HG02885 (cell line): Measurements from ENCODE around the gene SNCAIP.
"Not testable (repeated sequence)": the region's sequence is repeated elsewhere in the genome, so short reads cannot be mapped to it uniquely, and the experiment has no call there.

Experiments
- ATAC-seq: cut with Tn5 transposase; IDR thresholded peaks from one replicate; pipeline ENCODE4 v1.9.1; 2021; ENCODE audit warnings: mild to moderate bottlenecking; ENCODE audit not compliant: unreplicated experiment, poor library complexity

The SNCAIP gene

DNA sequence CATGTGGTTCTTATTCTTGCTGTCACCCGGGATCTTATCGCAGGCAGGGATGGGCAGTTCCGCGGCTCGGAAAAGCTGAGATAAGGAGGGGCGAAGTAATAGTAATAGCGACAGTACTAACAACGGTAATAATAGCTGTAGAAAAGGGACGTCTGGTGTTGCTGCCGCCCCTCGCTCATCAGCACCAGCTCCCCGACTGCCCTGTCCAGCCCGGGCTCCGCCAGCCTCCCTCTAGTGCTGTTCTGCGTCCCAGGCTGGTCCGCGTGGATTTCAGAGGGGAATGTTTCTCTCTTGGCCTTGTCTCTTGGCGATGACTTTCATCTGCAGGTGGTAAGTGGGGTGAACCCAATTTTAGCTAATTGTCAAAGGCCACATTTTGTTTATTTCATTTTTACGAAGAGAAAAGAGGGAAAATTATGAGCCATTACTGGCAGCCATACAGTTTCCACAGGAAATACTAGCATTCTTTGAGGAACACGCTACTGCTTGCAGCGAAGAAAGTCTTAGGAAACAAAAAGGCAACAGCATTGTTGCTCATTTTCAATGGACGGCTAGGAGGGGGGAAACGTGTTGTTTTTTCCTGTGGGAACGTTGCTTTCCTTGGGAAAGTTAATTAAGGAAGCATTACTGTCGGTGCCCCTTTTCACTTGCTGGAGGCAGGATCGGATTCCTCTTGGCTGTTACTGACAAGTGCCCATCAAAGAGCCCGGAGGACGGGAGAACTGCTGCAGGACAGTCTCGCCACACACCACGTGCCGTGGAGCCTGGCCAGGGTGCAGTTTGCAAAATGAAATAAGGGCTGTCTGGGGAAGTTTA, 762 bp downstream of the SNCAIP start:
- ATAC-seq, result peak; percentile 15

DNA sequence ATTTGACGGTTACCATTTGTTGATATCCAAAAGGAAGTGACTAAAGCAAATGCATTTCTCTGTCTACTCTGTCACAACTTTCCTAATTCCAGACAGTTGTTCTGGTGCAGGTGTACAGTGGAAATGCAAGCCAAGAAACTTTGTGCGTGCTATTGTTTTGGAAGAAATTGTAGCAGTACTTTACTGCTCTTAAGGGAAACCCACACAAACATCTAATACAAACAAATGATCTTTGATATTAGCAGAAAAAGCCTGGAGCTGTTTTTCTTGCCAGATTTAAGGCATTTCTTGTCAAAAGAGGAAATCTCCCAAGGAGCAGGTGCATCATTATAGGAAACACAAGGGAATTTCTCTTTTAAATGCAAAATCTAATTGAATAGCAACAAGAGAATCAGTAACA, 2.0 kb downstream of the SNCAIP start:
- no peak for ATAC-seq

DNA sequence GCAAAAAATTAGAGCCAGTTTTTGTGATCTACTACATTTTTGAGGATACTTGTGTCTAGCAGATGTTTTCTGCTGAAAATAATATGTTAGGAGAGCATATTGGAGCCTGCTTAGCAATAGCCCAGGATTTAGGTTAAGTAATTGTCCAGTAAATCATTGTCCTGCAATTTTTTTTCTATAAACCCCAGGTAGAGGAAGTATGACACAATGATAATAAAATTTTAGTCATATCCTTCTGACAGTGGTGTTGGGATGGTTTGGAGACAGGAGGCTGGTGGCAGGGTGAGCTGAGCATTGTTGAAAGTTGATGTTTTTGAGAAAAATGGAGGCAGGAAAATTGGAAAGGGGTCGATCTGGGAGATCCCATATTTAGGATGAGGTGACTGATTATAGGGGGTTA, 3.5 kb downstream of the SNCAIP start:
- ATAC-seq, result no peak

DNA sequence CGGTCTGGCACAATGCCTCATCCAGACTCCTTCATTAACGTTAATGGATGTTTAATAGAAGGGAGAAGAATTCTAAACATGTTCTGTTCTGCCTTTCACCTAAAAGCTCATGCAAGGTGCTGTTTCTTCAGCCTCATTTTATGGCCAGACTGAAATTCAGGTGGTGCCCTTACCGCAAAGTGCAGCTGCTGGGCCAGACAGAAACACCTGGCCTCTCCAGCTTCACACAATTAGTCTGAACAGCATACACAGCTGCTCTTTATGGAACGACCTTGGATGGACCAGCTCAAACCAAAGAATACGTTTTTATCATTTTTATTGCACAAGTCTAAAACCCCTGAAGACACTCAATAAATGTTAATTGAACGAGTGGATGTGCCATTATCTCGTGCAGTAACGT, 4.6 kb downstream of the SNCAIP start:
- ATAC-seq, result no peak

DNA sequence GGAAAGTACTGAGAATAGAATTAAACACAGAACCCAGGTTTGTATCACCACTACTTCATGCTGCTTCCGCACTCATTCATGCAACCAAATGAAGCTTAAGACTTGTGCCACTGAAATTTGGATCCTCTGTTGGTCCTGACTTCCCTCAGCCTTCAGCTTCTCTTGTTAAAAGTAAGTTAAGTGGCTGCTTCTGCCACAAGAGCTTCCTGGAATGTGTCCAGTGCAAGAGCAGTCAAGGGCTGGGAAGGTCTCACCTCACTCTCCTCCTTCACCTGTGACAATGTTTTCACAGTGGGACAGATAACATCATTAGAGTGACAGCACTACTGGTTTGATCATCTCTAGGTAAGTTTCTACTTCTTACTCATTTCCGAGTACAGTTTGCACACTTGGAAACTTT, 7.9 kb downstream of the SNCAIP start:
- no peak for ATAC-seq

DNA sequence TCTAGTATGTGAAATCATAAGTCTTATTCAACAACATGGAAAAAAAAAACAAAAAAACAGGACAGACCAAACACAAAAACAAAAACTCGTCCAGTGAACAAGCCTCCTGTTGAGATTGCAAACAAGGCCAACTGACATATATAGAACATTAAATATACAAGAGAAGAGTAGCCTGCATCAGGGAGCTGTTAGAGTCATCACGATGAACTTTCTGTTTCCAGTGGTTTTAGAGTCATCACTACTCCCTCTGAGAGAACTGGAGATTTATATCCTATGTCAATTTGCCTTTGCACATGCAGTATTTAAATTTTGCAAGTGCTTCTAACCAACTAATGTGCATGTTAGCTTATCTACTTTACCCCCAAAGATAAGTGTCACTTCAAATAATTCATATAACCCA, 9.9 kb downstream of the SNCAIP start:
- no peak for ATAC-seq

DNA sequence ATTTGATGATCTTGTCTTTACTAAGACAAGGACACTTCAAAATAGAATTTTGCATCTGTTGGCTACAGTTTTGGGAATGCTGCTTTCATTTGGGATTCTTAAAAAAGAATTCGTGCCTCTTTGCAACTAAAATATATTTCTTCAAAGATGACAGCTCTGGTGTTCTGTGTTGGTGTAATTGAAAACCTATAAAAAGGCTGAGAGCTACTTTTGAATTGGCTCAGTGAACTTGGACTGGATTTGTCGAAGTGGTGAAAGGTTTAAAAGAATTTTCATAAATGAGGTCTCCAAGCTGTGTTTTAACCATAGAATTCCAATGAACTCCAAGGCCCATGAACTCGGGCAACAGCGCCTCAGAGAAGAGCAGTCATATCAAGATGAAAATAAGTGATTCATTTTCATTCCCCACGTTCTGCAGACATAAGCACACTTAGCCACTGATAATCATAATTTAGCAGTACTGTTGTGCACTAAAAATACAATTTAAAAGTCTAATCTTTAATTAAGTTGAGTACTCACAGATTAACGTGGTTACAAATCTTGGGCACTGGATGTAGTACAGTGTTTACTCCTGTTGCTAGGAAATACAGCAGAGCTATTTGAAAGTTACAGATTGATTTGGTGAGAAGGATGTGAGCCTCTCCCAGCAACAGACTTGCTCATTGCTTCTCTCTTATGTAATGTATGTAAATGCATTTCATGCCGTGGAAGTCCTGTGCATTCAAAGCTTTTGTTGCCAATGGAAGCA, 10.9 kb downstream of the SNCAIP start:
- ATAC-seq, result no peak

DNA sequence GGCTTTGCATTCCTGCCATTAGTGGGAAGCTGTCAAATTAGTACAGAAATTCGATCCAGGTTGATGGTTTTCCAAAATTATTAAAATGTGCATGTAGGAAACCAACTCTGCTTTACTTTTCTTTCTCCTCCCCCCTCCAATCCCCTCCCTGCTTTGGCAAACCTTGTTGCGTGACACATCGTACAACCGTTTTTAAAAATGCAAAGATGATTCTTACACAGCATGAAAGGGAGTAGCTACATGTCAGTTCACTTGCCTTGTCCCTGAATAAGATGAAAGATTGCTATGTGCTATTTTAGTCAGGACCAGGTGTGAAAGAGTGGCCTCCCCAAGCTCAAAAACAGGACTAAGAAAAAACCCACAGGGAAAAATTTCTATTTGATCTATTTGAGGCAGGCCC, 11.7 kb downstream of the SNCAIP start:
- ATAC-seq, result no peak

DNA sequence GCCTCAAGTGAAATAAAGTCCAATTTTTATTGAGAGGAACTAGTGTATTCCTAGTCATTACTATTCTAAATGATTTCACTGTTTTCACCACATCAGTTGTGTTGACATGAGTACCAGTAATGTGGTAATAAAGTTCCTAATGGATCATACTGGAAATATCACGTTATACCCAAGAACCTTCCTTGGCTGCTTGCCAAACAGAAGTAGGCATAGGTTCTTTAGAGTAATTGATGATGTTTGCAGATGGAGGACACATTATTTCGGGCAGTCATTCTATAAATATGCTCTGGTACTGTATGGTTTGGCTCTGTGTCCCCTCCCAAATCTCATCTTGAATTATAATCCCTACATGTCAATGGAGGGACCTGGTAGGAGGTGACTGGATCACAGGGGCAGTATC, 15.1 kb downstream of the SNCAIP start:
- no peak for ATAC-seq

DNA sequence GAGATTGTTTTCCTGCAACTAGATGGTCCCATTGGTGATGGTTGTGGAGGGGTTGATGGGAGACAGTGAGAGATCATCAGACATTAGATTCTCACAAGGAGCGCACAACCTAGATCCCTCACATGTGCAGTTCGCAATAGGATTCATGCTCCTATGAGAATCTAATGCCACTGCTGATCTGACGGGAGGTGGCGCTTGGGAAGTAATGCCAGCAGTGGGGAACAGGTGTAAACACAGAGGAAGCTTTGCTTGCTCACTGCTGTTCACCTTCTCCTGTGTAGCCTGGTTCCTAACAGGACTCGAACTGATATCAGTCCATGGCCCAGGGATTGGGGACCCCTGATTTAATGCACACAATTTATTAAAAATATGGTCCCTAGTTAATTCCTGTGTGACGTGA, 18.8 kb downstream of the SNCAIP start:
- ATAC-seq, result no peak

DNA sequence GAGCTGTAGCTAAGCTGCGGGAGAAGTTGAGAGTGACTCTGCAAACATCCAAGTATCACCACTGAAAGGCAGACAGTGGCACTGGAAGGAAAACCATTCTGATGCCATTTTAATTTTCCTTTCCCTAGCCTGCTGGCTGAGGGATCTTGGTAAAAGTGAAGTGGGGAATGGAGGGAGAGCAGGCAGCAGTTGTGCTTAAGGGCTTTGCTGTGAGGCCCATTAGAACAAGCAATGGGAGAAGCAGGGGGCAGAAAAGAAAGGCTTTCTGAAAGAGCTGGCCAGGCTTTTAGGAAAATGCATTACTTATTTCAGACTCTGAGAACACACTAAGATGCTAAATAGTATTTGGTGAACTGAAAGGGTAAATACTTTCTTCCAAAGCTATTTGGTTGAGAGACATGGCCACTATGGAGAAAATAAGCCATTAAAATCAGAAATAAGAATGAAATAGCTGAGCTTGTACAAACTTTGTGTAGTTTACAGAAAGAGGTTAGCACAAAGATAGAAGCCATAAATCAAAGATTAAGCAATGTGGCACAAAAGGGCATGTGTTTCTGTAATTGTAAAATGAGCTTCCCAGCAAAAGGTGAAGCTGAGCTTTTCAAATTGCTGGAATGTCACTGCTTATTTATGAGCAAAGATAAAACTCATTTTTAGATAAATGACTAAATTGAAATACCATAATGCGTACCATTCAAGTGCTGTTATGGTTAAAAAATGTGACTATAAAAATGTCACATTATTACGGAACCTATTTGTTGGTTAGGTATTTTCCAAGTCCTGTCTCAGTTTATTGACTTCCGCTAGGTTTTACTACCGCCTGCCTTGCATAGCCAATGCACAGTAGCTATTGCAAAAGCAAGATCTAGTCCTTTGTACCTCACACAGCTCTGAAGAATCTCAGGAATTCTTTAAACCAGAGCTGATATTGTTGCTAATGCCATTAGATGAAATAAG, 20.8 kb downstream of the SNCAIP start:
- no peak for ATAC-seq

DNA sequence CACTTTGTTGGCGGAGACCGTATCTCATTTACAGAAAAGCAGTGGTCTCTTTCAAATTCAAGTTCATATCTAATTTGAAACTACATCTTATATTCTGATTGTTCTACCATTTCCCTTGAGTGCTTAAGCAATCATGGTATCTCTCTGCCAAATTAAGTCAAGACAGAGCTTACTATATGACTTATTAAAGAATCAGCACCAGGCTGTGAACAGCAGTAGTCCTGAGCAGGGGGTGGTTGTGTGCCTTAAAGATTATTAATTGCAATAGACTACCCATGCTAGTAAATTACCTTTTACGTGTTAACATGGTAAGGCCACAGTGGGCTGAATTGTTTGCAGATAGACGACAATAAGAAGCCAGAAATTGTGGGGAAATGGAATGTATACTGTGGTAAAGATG, 21.5 kb downstream of the SNCAIP start:
- ATAC-seq, result no peak

DNA sequence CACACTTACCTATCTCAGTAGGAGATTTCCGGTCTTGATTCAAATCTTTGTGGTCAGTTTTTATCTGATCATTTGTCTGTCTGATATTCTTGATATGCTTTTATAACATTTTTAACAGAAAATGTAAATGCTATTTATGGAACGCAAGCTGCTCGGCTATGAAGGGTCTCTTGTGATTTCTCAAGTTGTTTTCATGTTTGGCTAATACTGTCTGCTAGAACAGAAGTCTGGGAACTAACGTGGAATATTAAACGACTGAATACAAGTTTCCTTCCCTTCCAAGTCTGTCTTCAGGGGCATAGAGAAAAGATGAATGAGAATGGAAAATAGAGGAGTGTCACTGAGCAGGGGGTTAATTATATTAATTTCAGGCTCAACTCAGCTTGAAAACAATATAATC, 27.6 kb downstream of the SNCAIP start:
- ATAC-seq, result no peak

DNA sequence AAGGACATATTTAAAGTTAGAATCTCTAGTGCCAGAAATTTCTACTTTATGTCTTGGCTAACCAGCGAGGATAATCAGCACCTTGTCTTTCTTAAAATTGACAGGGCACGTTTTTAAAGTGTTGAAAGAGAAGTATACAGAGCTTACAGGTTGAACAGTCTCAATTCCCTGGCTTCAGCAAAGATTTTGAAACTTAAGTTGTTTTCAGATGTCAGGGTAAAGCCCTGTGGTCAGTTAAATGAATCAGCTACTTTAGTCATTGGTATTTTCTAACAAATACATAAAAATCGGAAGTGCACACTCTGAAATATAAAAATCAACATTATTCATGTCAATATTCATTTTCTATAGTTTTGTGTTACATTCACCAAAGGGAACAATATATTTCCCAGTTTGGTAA, 29.1 kb downstream of the SNCAIP start:
- no peak for ATAC-seq

DNA sequence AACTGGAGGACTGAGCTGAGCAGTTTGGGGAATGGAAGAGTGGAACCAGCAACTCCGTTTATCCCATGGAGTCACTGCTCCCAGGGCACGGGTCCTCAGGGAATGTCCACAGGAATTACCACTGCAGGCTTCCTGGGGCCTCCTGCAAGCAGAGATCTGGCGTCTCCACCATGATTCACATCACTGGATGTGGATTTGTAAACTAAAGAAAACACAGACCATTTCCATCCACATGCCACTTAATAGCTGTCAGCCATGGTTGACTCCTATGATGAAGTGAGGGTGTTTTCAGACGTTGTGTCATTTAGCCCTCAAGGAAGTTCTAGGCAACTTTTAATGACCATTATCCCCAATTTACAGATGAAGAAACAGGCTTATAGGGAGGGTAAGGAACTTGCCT, 30.2 kb downstream of the SNCAIP start:
- no peak for ATAC-seq

DNA sequence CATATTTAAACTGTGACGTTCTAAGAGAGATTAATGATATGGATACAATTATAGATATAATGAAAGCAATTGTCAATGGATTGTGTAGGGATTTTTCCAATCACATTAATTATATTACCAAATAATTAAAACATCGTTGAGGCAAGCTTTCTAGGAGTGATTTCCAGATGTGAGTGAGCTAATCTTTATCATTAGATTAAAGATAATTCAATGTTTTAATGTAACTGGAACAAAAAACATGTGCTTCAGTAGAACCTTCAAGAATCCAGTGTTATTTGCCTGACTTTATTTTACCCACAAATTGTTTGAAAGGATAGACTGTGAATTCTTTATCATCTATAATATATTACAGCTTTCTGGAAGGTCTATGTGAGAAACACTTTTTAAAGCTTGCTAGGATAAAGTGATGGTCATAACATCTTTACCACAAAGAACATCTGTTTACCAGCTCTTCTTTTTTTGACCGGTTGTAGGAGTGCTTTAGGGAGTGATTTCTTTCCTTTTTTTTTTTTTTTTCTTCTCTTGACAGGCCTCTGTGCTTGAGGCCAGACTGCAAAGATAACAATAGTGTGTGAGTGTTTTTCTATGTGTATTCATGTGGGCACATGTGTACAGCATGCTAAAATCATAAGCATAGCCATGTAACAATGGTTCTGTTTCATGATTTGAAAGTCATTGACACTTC, 35.0 kb downstream of the SNCAIP start:
- ATAC-seq, result no peak

DNA sequence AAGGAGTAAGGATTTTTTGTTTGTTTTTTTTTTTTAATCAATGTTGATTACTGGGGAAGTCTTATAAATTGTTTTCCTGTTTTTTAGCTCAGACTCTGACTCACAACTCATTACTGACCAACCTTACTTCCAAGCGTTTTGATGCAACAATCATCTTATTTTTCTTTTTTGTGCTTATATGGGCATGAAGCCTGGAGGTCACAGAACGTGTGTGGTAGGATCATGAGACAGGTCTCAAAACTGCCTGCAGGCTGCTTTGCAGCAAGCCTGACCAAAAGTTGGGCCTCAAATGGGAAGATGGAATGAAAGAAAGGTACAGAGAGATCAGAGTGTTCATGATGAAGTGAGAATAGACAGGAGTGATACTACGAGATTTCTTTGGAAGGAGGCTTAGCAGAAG, 38.5 kb downstream of the SNCAIP start:
- no peak for ATAC-seq

DNA sequence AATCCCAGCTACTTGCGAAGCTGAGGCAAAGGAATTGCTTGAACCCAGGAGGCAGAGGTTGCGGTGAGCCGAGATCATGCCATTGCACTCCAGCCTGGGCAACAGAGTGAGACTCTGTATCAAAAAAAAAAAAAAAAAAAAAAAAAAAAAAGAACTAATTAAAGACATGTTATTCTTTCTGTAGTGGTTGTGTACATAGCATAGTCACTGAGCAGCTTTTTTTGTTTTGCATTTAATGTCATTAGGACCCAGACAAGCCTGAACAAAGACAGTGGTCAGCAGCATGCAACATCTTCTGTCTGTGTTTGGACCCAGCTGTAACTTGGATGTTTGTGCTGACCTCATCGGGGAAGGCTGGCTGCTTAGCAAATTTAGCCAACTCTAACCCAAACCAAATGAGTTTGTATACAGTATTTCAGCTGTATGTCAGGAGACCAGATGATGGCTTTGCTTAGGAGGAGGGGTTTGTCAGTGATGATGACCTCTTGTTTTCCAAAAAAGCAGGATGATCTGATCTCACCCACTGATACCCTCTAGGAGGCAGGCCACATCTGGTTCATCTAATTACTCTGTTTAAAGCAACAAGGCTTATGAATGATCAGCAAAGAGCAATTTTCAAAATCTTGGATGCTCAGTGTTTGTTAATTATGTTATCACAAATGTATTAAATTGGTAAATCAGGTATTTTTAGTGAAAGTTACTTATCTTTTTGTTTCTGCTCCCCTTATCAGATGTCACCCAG, 39.5 kb downstream of the SNCAIP start:
- ATAC-seq, result no peak

DNA sequence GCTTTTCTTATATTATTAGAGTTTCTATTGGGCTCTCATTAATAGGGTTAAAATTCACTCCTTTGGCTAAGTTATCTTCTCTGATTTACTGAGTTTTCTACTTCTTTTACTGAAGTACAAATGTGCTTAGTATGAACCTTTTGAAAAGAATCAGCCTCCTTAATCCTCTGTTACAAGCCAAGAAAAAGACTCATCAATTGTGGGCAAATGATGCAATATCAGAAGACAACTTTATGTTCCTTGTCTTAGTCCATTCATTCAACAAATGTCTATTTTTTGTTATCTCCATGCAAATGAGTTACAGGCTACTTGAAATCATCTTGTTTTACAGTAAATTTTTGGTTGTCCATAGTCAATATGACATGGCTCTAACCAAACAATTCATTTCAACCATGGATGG, 40.3 kb downstream of the SNCAIP start:
- ATAC-seq, result no peak

DNA sequence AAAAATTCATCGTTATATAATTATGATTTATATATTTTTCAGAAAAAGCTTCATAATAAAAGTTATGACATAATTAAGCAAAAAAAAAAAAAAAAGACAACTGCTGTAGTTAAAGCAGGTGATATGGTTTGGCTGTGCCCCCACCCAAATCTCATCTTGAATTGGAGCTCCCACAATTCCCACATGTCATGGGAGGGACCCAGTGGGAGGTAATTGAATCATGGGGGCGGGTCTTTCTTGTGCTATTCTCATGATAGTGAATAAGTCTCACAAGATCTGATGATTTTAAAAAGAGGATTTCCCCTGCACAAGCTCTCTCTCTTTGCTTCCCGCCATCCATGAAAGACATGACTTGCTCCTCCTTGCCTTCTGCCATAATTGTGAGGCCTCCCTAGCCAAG, 41.3 kb downstream of the SNCAIP start:
- ATAC-seq, result not testable (repeated sequence)
